Ishikawa (cell line): Measurements from ENCODE around the gene FBLN1.

Experiments used
- CEBPB ChIP-seq: IDR thresholded peaks from 2 replicates; pipeline ENCODE4 v1.6.1; 2012
- CREB1 ChIP-seq: IDR thresholded peaks from 2 replicates; pipeline ENCODE4 v1.6.1; 2012; ENCODE audit warnings: low read depth
- EP300 ChIP-seq: IDR thresholded peaks from 2 replicates; pipeline ENCODE4 v1.6.1; 2012; ENCODE audit warnings: borderline replicate concordance
- FOXM1 ChIP-seq: IDR thresholded peaks from 2 replicates; pipeline ENCODE4 v1.6.1; 2012; ENCODE audit warnings: low read depth, borderline replicate concordance
- MAX ChIP-seq: IDR thresholded peaks from 2 replicates; pipeline ENCODE4 v1.6.1; 2012
- NFIC ChIP-seq: IDR thresholded peaks from 2 replicates; pipeline ENCODE4 v1.6.1; 2012
- RAD21 ChIP-seq: IDR thresholded peaks from 2 replicates; pipeline ENCODE4 v1.6.1; 2012; ENCODE audit warnings: low read depth
- REST ChIP-seq: IDR thresholded peaks from 2 replicates; pipeline ENCODE4 v1.6.1; 2012; ENCODE audit warnings: low read depth, mild to moderate bottlenecking
- TAF1 ChIP-seq: IDR thresholded peaks from 2 replicates; pipeline ENCODE4 v1.6.1; 2012; ENCODE audit warnings: low read depth, mild to moderate bottlenecking
- TCF12 ChIP-seq: IDR thresholded peaks from 2 replicates; pipeline ENCODE4 v1.6.1; 2012; ENCODE audit warnings: low read depth
- TEAD4 ChIP-seq: IDR thresholded peaks from 2 replicates; pipeline ENCODE4 v1.6.1; 2012
- USF1 ChIP-seq: IDR thresholded peaks from 2 replicates; pipeline ENCODE4 v1.6.1; 2012
- YY1 ChIP-seq: IDR thresholded peaks from 2 replicates; pipeline ENCODE4 v1.6.1; 2012; ENCODE audit warnings: low read depth

- TF ChIP-seq NFIC = no peak
- TF ChIP-seq CEBPB = no peak
- no peak for TF ChIP-seq RAD21
- TF ChIP-seq MAX = no peak
- TF ChIP-seq REST = no peak
- no peak for TF ChIP-seq TAF1
- TF ChIP-seq EP300 = no peak
- no peak for TF ChIP-seq FOXM1
- no peak for TF ChIP-seq TCF12
- TF ChIP-seq TEAD4 = no peak
- TF ChIP-seq CREB1 = no peak
- no peak for TF ChIP-seq USF1
- TF ChIP-seq YY1 = no peak
Observed at GRCh38 chr22:45505991-45506747, 3.5 kb downstream of the FBLN1 start.
